Retina (tissue), 1 donor: ENCODE results near the gene FOSL2.
A peak's percentile ranks its signal among the peaks of the same experiment; 100 is the strongest.

ENCODE experiments used
- DNase-seq: peaks from one replicate; pipeline ENCODE4 v3.0.0-alpha.2; 2016

FOSL2 gene

GRCh38 chr2:28392297-28393113 is at the start of gene FOSL2:
FOSL2 (plus strand) TSS chr2:28392858; CDS start chr2:28393721, 863 bp downstream.
- peak; percentile 89 for DNase-seq

- no peak for DNase-seq
These were observed 49.3 kb upstream of the FOSL2 start for GRCh38 chr2:28343184-28343942.

- DNase-seq, result no peak
These were observed 48.5 kb upstream of the FOSL2 start for GRCh38 chr2:28343971-28344715.

- no peak for DNase-seq
These were observed 47.8 kb upstream of the FOSL2 start for GRCh38 chr2:28344756-28345373.

GRCh38 chr2:28345619-28346018 is 47.0 kb upstream of the FOSL2 start:
- DNase-seq, result no peak

GRCh38 chr2:28346587-28346986 is 46.1 kb upstream of the FOSL2 start:
- DNase-seq, result no peak

GRCh38 chr2:28347193-28347592 is 45.5 kb upstream of the FOSL2 start:
- no peak for DNase-seq

- no peak for DNase-seq
These were observed 45.1 kb upstream of the FOSL2 start for GRCh38 chr2:28347596-28347995.

GRCh38 chr2:28348149-28348567 is 44.5 kb upstream of the FOSL2 start:
- DNase-seq, result no peak

- DNase-seq, result no peak
These were observed 43.7 kb upstream of the FOSL2 start for GRCh38 chr2:28348921-28349320.

GRCh38 chr2:28349546-28350165 is 43.0 kb upstream of the FOSL2 start:
- no peak for DNase-seq

- no peak for DNase-seq
These were observed 42.5 kb upstream of the FOSL2 start for GRCh38 chr2:28350196-28350595.

- DNase-seq, result no peak
These were observed 41.8 kb upstream of the FOSL2 start for GRCh38 chr2:28350791-28351285.

- no peak for DNase-seq
These were observed 41.0 kb upstream of the FOSL2 start for GRCh38 chr2:28351621-28352020.

GRCh38 chr2:28352104-28352503 is 40.6 kb upstream of the FOSL2 start:
- DNase-seq, result no peak

- DNase-seq, result no peak
These were observed 40.0 kb upstream of the FOSL2 start for GRCh38 chr2:28352610-28353195.

GRCh38 chr2:28354920-28355520 is 37.6 kb upstream of the FOSL2 start:
- DNase-seq, result no peak

- DNase-seq, result no peak
These were observed 37.0 kb upstream of the FOSL2 start for GRCh38 chr2:28355521-28356094.

- peak; percentile 65 for DNase-seq
These were observed 36.4 kb upstream of the FOSL2 start for GRCh38 chr2:28356095-28356911.

- no peak for DNase-seq
These were observed 35.6 kb upstream of the FOSL2 start for GRCh38 chr2:28357055-28357454.
